ENCODE results near the gene GNA12.
"Not testable (repeated sequence)": the region's sequence is repeated elsewhere in the genome, so short reads cannot be mapped to it uniquely, and the experiment has no call there.

GNA12 gene

GRCh38 chr7:2855386-2855785 is 11.3 kb upstream of the GNA12 start:
- Histone ChIP-seq H3K9ac (ENCODE audit: low read depth in 1 of 2, low read length in 2 of 2) (no peak overlapping the region), H3K36me3 (ENCODE audit: control insufficient read depth in 2 of 2, insufficient read depth in 2 of 2, low read length in 2 of 2) (no peaks in the 10 kb centered on the region), H3K9me3 (ENCODE audit: control insufficient read depth in 2 of 2, low read length in 2 of 2) (no peaks in the 10 kb centered on the region)

DNA sequence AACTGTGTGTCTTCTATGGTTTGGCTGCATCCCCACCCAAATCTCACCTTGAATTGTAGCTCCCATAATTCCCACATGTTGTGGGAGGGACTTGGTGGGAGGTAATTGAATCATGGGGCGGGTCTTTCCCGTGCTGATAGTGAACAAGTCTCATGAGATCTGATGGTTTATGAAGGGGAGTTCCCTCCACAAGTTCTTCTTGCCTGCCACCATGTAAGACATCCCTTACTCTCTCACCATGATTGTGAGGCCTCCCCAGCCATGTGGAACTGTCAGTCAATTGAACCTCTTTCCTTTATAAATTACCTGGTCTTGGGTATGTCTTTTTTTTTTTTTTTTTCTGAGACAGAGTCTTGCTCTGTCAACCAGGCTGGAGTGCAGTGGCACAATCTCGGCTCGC is 9.4 kb upstream of the GNA12 start:
- H3K27me3 ChIP-seq (ENCODE audit: control insufficient read depth in 2 of 2, insufficient read depth in 2 of 2, low read length in 2 of 2); H3K27ac ChIP-seq (ENCODE audit: low read depth in 2 of 2, low read length in 2 of 2); H3K4me3 ChIP-seq (ENCODE audit: low read length in 2 of 2); H3K9me3 ChIP-seq (ENCODE audit: control insufficient read depth in 2 of 2, low read length in 2 of 2); H3K9ac ChIP-seq (ENCODE audit: low read depth in 1 of 2, low read length in 2 of 2); H3K4me1 ChIP-seq (ENCODE audit: control insufficient read depth in 2 of 2, insufficient read depth in 2 of 2, low read length in 2 of 2); H3K36me3 ChIP-seq (ENCODE audit: control insufficient read depth in 2 of 2, insufficient read depth in 2 of 2, low read length in 2 of 2): not testable (repeated sequence)

More at GRCh38 chr7:2855386-2855785, 11.3 kb upstream of the GNA12 start:
- H3K27me3 ChIP-seq (ENCODE audit: control insufficient read depth in 2 of 2, insufficient read depth in 2 of 2, low read length in 2 of 2) = no peaks in the 10 kb centered on the region
- no peak overlapping the region for H3K27ac ChIP-seq (ENCODE audit: low read depth in 2 of 2, low read length in 2 of 2)
- H3K4me1 ChIP-seq (ENCODE audit: control insufficient read depth in 2 of 2, insufficient read depth in 2 of 2, low read length in 2 of 2) = no peaks in the 10 kb centered on the region
- no peak overlapping the region for H3K4me3 ChIP-seq (ENCODE audit: low read length in 2 of 2)

DNA sequence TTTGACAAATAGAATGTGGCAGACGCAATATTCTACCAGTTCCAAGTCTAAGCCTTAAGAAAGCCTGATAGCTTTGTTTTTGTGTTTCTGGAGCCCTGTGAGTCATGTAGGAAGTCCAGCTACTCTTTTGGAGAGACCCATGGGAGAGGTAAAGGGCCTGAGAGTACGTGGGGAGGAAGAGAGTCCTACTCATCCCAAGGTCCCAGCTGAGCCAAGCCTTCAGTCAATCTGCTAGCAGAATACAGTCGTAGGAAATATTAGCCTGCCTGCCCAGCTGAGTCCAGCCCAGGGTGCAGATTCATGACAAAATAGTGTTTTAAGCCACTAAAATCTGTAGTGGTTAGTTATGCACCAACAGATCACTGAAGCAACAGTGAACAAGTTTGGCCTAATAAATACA is 9.0 kb upstream of the GNA12 start:
- Histone ChIP-seq H3K36me3 (ENCODE audit: control insufficient read depth in 2 of 2, insufficient read depth in 2 of 2, low read length in 2 of 2) (no peaks in the 10 kb centered on the region), H3K4me1 (ENCODE audit: control insufficient read depth in 2 of 2, insufficient read depth in 2 of 2, low read length in 2 of 2) (no peaks in the 10 kb centered on the region), H3K9ac (ENCODE audit: low read depth in 1 of 2, low read length in 2 of 2) (no peak overlapping the region), H3K9me3 (ENCODE audit: control insufficient read depth in 2 of 2, low read length in 2 of 2) (no peaks in the 10 kb centered on the region), H3K4me3 (ENCODE audit: low read length in 2 of 2) (no peak overlapping the region), H3K27ac (ENCODE audit: low read depth in 2 of 2, low read length in 2 of 2) (no peak overlapping the region), H3K27me3 (ENCODE audit: control insufficient read depth in 2 of 2, insufficient read depth in 2 of 2, low read length in 2 of 2) (no peaks in the 10 kb centered on the region)

- H3K27ac ChIP-seq (ENCODE audit: low read depth in 2 of 2, low read length in 2 of 2) = no peak overlapping the region
- H3K36me3 ChIP-seq (ENCODE audit: control insufficient read depth in 2 of 2, insufficient read depth in 2 of 2, low read length in 2 of 2) = no peaks in the 10 kb centered on the region
- no peak overlapping the region for H3K9ac ChIP-seq (ENCODE audit: low read depth in 1 of 2, low read length in 2 of 2)
- no peaks in the 10 kb centered on the region for H3K27me3 ChIP-seq (ENCODE audit: control insufficient read depth in 2 of 2, insufficient read depth in 2 of 2, low read length in 2 of 2)
- peaks cover 0 to 4% of the 10 kb centered on the region in 2 donors for H3K4me1 ChIP-seq (ENCODE audit: control insufficient read depth in 2 of 2, insufficient read depth in 2 of 2, low read length in 2 of 2)
- no peaks in the 10 kb centered on the region for H3K9me3 ChIP-seq (ENCODE audit: control insufficient read depth in 2 of 2, low read length in 2 of 2)
- no peak overlapping the region for H3K4me3 ChIP-seq (ENCODE audit: low read length in 2 of 2)
Observed at GRCh38 chr7:2851497-2851896, 7.4 kb upstream of the GNA12 start.

DNA sequence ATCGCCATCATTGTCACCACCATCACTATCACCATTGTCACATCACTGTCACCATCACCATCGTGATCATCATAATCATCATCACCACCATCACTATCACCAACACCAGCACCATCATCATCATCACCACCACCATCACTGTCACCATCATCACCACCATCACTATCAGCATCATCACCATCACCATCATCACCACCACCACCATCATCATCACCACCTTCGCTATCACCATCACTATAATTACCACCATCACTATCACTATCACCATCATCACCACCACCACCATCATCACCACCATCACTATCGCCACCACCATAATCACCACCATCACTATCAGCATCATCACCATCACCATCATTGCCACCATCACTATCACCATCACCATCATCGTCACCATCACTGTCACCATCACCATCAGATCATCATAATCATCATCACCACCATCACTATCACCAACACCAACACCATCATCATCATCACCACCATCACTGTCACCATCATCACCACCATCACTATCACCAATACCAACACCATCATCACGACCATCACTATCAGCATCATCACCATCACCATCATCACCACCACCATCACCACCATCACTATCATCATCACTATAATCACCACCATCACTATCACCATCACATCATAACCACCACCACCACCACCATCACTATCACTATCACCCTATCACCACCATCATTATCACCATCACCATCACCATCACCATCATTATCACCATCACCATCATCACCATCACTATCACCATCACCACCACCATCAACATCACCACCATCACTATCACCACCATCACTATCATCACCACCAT is 6.0 kb upstream of the GNA12 start:
- H3K9ac ChIP-seq (ENCODE audit: low read depth in 1 of 2, low read length in 2 of 2) = no peak overlapping the region
- H3K27ac ChIP-seq (ENCODE audit: low read depth in 2 of 2, low read length in 2 of 2) = no peak overlapping the region
- no peaks in the 10 kb centered on the region for H3K27me3 ChIP-seq (ENCODE audit: control insufficient read depth in 2 of 2, insufficient read depth in 2 of 2, low read length in 2 of 2)
- no peaks in the 10 kb centered on the region for H3K9me3 ChIP-seq (ENCODE audit: control insufficient read depth in 2 of 2, low read length in 2 of 2)
- H3K4me3 ChIP-seq (ENCODE audit: low read length in 2 of 2) = no peak overlapping the region
- H3K36me3 ChIP-seq (ENCODE audit: control insufficient read depth in 2 of 2, insufficient read depth in 2 of 2, low read length in 2 of 2) = no peaks in the 10 kb centered on the region
- H3K4me1 ChIP-seq (ENCODE audit: control insufficient read depth in 2 of 2, insufficient read depth in 2 of 2, low read length in 2 of 2) = peaks cover 0 to 4% of the 10 kb centered on the region in 2 donors

DNA sequence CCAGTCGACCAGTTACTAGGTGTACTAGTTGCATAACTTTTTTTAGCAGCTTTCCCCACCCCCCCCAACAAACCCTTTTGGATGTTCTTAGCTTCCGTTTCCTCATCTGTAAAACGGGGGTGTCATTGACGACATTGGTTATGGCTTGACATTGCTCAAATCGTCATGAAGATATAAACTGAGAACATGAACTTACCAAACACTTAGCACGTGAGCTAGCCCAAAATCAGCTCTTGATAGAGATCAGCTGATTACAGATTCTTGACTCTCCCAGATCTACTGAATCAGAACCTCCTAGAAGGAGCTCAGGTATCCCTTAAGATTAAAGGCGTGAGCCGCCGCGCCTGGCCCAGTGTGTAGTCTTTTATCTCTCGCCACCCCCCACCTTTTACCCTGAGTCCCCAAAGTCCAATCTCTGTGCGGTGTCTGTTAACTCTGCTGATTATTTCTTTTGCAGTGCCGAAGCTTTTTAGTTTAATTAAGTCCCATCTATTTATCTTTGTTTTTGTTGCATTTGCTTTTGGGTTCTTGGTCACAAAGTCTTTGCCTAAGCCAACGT is 1.0 kb upstream of the GNA12 start:
- Histone ChIP-seq H3K27ac (ENCODE audit: low read depth in 2 of 2, low read length in 2 of 2) (peak overlapping the region in 1 of 2 donors; percentile 68), H3K4me3 (ENCODE audit: low read length in 2 of 2) (peak overlapping the region; percentile 76 to 82), H3K27me3 (ENCODE audit: control insufficient read depth in 2 of 2, insufficient read depth in 2 of 2, low read length in 2 of 2) (no peaks in the 10 kb centered on the region), H3K9me3 (ENCODE audit: control insufficient read depth in 2 of 2, low read length in 2 of 2) (no peaks in the 10 kb centered on the region), H3K9ac (ENCODE audit: low read depth in 1 of 2, low read length in 2 of 2) (peak overlapping the region in 1 of 2 donors; percentile 69), H3K36me3 (ENCODE audit: control insufficient read depth in 2 of 2, insufficient read depth in 2 of 2, low read length in 2 of 2) (no peaks in the 10 kb centered on the region), H3K4me1 (ENCODE audit: control insufficient read depth in 2 of 2, insufficient read depth in 2 of 2, low read length in 2 of 2) (peaks cover 10 to 14% of the 10 kb centered on the region in 2 donors)

GRCh38 chr7:2843711-2844152 is 376 bp downstream of the GNA12 start:
- H3K4me3 ChIP-seq (ENCODE audit: low read length in 2 of 2) = peak overlapping the region; percentile 71 to 77
- no peaks in the 10 kb centered on the region for H3K36me3 ChIP-seq (ENCODE audit: control insufficient read depth in 2 of 2, insufficient read depth in 2 of 2, low read length in 2 of 2)
- no peaks in the 10 kb centered on the region for H3K27me3 ChIP-seq (ENCODE audit: control insufficient read depth in 2 of 2, insufficient read depth in 2 of 2, low read length in 2 of 2)
- peaks cover 12 to 14% of the 10 kb centered on the region in 2 donors for H3K4me1 ChIP-seq (ENCODE audit: control insufficient read depth in 2 of 2, insufficient read depth in 2 of 2, low read length in 2 of 2)
- H3K27ac ChIP-seq (ENCODE audit: low read depth in 2 of 2, low read length in 2 of 2) = peak overlapping the region in 1 of 2 donors; percentile 52
- peak overlapping the region; percentile 47 to 64 for H3K9ac ChIP-seq (ENCODE audit: low read depth in 1 of 2, low read length in 2 of 2)
- H3K9me3 ChIP-seq (ENCODE audit: control insufficient read depth in 2 of 2, low read length in 2 of 2) = no peaks in the 10 kb centered on the region

DNA sequence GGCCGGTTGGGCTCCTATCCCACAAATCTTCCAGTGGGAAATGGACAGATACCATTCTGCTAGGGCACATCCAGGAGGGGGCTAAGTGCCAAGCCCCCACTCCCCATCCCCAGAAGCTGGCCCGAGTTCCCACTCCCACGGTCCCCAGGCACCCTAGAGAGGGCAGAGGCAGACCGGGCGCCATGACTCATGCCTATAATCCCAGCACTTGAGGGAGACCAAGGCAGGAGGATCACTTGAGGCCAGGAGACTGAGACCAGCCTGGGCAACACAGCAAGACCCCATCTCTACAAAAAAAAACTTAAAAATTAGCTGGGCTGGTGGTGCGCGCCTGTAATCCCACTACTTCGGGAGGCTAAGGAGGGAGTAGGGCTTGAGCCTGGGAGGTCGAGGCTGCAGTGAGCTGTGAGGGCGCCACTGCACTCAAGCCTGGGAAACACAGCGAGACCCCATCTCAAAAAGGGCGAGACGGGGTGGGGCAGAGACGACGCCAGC is 870 bp downstream of the GNA12 start:
- Histone ChIP-seq H3K4me3 (ENCODE audit: low read length in 2 of 2) (peak overlapping the region; percentile 71 to 77), H3K9me3 (ENCODE audit: control insufficient read depth in 2 of 2, low read length in 2 of 2) (no peaks in the 10 kb centered on the region), H3K4me1 (ENCODE audit: control insufficient read depth in 2 of 2, insufficient read depth in 2 of 2, low read length in 2 of 2) (peaks cover 12 to 14% of the 10 kb centered on the region in 2 donors), H3K36me3 (ENCODE audit: control insufficient read depth in 2 of 2, insufficient read depth in 2 of 2, low read length in 2 of 2) (no peaks in the 10 kb centered on the region), H3K27me3 (ENCODE audit: control insufficient read depth in 2 of 2, insufficient read depth in 2 of 2, low read length in 2 of 2) (no peaks in the 10 kb centered on the region), H3K9ac (ENCODE audit: low read depth in 1 of 2, low read length in 2 of 2) (peak overlapping the region; percentile 47 to 64), H3K27ac (ENCODE audit: low read depth in 2 of 2, low read length in 2 of 2) (no peak overlapping the region)

- Histone ChIP-seq H3K4me3 (ENCODE audit: low read length in 2 of 2) (no peak overlapping the region), H3K9me3 (ENCODE audit: control insufficient read depth in 2 of 2, low read length in 2 of 2) (no peaks in the 10 kb centered on the region), H3K36me3 (ENCODE audit: control insufficient read depth in 2 of 2, insufficient read depth in 2 of 2, low read length in 2 of 2) (no peaks in the 10 kb centered on the region), H3K4me1 (ENCODE audit: control insufficient read depth in 2 of 2, insufficient read depth in 2 of 2, low read length in 2 of 2) (peaks cover 12% of the 10 kb centered on the region in 2 donors), H3K27me3 (ENCODE audit: control insufficient read depth in 2 of 2, insufficient read depth in 2 of 2, low read length in 2 of 2) (no peaks in the 10 kb centered on the region), H3K9ac (ENCODE audit: low read depth in 1 of 2, low read length in 2 of 2) (no peak overlapping the region), H3K27ac (ENCODE audit: low read depth in 2 of 2, low read length in 2 of 2) (no peak overlapping the region)
Observed at GRCh38 chr7:2841907-2842306, 2.2 kb downstream of the GNA12 start.

DNA sequence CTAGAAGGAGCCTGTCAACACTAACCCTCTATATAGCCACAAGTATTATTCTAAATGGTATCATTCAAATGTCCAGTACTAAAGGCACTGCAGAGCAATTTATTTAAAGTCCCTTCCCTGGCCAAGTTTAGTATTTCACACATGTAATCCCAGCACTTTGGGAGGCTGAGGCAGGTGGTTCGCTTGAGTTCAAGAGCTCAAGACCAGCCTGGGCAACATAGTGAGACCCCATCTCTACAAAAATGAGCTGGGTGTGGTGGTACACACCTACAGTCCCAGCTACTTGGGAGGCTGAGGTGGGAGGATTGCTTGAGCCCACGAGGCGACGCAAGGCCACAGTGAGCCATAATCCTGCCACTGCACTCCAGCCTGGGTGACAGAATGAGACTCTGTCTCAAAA is 3.6 kb downstream of the GNA12 start:
- Histone ChIP-seq H3K9me3 (ENCODE audit: control insufficient read depth in 2 of 2, low read length in 2 of 2) (no peaks in the 10 kb centered on the region), H3K4me3 (ENCODE audit: low read length in 2 of 2) (no peak overlapping the region), H3K4me1 (ENCODE audit: control insufficient read depth in 2 of 2, insufficient read depth in 2 of 2, low read length in 2 of 2) (peaks cover 10 to 12% of the 10 kb centered on the region in 2 donors), H3K27ac (ENCODE audit: low read depth in 2 of 2, low read length in 2 of 2) (no peak overlapping the region), H3K27me3 (ENCODE audit: control insufficient read depth in 2 of 2, insufficient read depth in 2 of 2, low read length in 2 of 2) (no peaks in the 10 kb centered on the region), H3K36me3 (ENCODE audit: control insufficient read depth in 2 of 2, insufficient read depth in 2 of 2, low read length in 2 of 2) (no peaks in the 10 kb centered on the region), H3K9ac (ENCODE audit: low read depth in 1 of 2, low read length in 2 of 2) (no peak overlapping the region)

Data from mucosa of rectum (tissue), 2 donors.